Heart left ventricle (tissue), 13 donors: Measurements from ENCODE around the gene CASP9.

Source experiments
- CTCF ChIP-seq, 12 donors: fragments of 200-600 bp; sonication (generic) in 4 of 12; IDR thresholded peaks; one replicate each; pipeline versions ENCODE4 v1.5.0 to v1.8.0; 2018 to 2022; ENCODE audit warnings: antibody characterized with exemption in 12 of 12, mild to moderate bottlenecking in 5 of 12
- POLR2A ChIP-seq, 2 donors: fragments of 450-650 bp; IDR thresholded peaks; one replicate each; pipeline ENCODE4 v1.6.1; 2017; ENCODE audit warnings: antibody characterized with exemption in 2 of 2, mild to moderate bottlenecking in 2 of 2, moderate library complexity in 2 of 2
- donor health status: ischemic (EF 13 %, LVEDD 7.1; RV severe dilation, severe dysfunction).
- donor health status: DM: no; HTN: yes; CAD: no.
- donor health status: DM: no; HTN: no; CAD: no.
- donor health status: ischemic (EF 25% LVEDD 6.9; RV normal size, moderate dysfunction).
- donor health status: ischemic (EF 25% LVEDD 5.7; RV mildly dilated, moderate dysfunction).
- donor health status: ischemic (EF 35%, LVEDD 5.7; RV mildly dilated, moderate dysfunction).
- donor health status: nonischemic (EF 11% LVEDD 7.7; RV severe dilation, severe dysfunction).
- donor health status: DM: yes; HTN: yes; CAD: no.
- donor health status: PGD.
- donor health status: ischemic (EF 29% LVEDD 5.4; RV normal size, mild dysfunction).
- donor health status: nonischemic (EF 23%, LVEDD 6.1; RV moderate dilation, normal function).

DNA sequence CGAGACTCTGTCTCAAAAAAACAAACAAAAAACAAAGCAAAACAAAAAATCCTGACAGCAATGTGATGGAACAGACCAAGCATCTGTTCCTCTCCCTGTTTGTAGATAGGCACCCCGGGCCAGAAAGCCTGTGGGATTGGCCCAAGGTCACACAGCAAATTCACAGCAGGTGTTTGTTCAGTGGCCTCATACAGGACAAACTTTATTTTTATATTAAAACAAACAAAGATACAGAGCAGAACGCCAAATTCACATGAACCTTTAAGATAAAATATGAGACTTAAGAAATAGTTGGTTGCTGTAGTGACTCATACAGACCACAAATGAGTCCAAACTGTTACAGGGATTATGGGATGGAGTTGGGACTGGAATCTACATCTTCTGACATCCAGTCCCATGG lies 69.8 kb downstream of the CASP9 start:
- no peak for TF ChIP-seq CTCF (IDR thresholded peaks at IDR 0.05)
- TF ChIP-seq POLR2A (IDR thresholded peaks at IDR 0.05), result no peak
